GM23248 (cell line): Measurements from ENCODE around the gene PCSK4. TPM values are rescaled to one million over a fixed set of nuclear protein-coding genes. Genes with fewer than 3 reads are reported as not detected.
A peak's percentile ranks its signal among the peaks of the same experiment; 100 is the strongest.

ENCODE experiments used
- DNase-seq: peaks from one replicate; pipeline ENCODE4 v3.0.0-alpha.2; 2015
- H2AFZ ChIP-seq: fragments of 200-600 bp; sonication (generic); 2 replicates; pipeline ENCODE4 v1.6.1; 2016; ENCODE audit warnings: antibody characterized with exemption
- H3F3A ChIP-seq: fragments of 200-600 bp; sonication (generic); 2 replicates; pipeline ENCODE4 v1.6.1; 2016; ENCODE audit warnings: mild to moderate bottlenecking, antibody characterized with exemption, mixed run types; ENCODE audit not compliant: insufficient read depth
- H3K27ac ChIP-seq: fragments of 200-600 bp; sonication (generic); 2 replicates; pipeline ENCODE4 v1.5.1; 2016; ENCODE audit warnings: mild to moderate bottlenecking
- H3K27me3 ChIP-seq: fragments of 200-600 bp; sonication (generic); replicated peaks from 2 replicates; pipeline ENCODE4 v1.6.1; 2016; ENCODE audit warnings: mild to moderate bottlenecking; ENCODE audit not compliant: insufficient read depth
- H3K36me3 ChIP-seq: fragments of 200-600 bp; sonication (generic); 2 replicates; pipeline ENCODE4 v1.6.1; 2016; ENCODE audit warnings: low read depth, mild to moderate bottlenecking
- H3K4me1 ChIP-seq: fragments of 200-600 bp; sonication (generic); 2 replicates; pipeline ENCODE4 v1.6.1; 2016; ENCODE audit warnings: mild to moderate bottlenecking; ENCODE audit not compliant: insufficient read depth
- H3K4me2 ChIP-seq: fragments of 200-600 bp; sonication (generic); one replicate; pipeline ENCODE4 v1.6.1; 2016; ENCODE audit warnings: mild to moderate bottlenecking; ENCODE audit not compliant: unreplicated experiment
- H3K4me3 ChIP-seq: fragments of 200-600 bp; sonication (generic); 2 replicates; pipeline ENCODE4 v1.5.1; 2016; ENCODE audit warnings: mild to moderate bottlenecking
- H3K79me2 ChIP-seq: fragments of 200-600 bp; sonication (generic); 2 replicates; pipeline ENCODE4 v1.6.1; 2016; ENCODE audit warnings: mild to moderate bottlenecking; ENCODE audit not compliant: insufficient read depth
- H3K9ac ChIP-seq: fragments of 200-600 bp; sonication (generic); 2 replicates; pipeline ENCODE4 v1.6.1; 2016; ENCODE audit warnings: mild to moderate bottlenecking
- H3K9me2 ChIP-seq: fragments of 200-600 bp; sonication (generic); 2 replicates; pipeline ENCODE4 v1.6.1; 2016; ENCODE audit warnings: mixed run types, mild to moderate bottlenecking, moderate library complexity; ENCODE audit not compliant: insufficient read depth
- H3K9me3 ChIP-seq: fragments of 200-600 bp; sonication (generic); one replicate; pipeline ENCODE4 v1.6.1; 2017; ENCODE audit warnings: low read depth
- H4K20me1 ChIP-seq: fragments of 200-600 bp; sonication (generic); 2 replicates; pipeline ENCODE4 v1.6.0; 2016; ENCODE audit not compliant: insufficient read depth
- EZH2 ChIP-seq: fragments of 200-600 bp; sonication (generic); IDR thresholded peaks from 2 replicates; pipeline ENCODE4 v1.6.1; 2018; ENCODE audit warnings: antibody characterized with exemption, mild to moderate bottlenecking; ENCODE audit not compliant: insufficient read depth, poor library complexity, severe bottlenecking
- EZH2phosphoT487 ChIP-seq: fragments of 200-600 bp; sonication (generic); IDR thresholded peaks from 2 replicates; pipeline ENCODE4 v1.6.1; 2018; ENCODE audit warnings: antibody characterized with exemption, moderate library complexity, mild to moderate bottlenecking, low read depth; ENCODE audit not compliant: insufficient read depth
- WGBS, 2 experiments: methylation state at CpG; one replicate each; pipeline ENCODE4 v1.1.6; 2015 to 2017; ENCODE audit warnings: low lambda C conversion rate in 2 of 2, low coverage in 1 of 2; ENCODE audit errors: missing lambda C conversion rate in 2 of 2; 5-methylcytosine and 5-hydroxymethylcytosine counted together
- in situ Hi-C: fragments of 300-500 bp; cut with MboI; formaldehyde crosslinking; loops from 2 replicates; pipeline ENCODE4 v1.15.0; 2020
- polyA plus RNA-seq: library from polyadenylated mRNA; unstranded; fragments of >200 nt; fragmentation: Nextera tagmentation; extraction: Ambion mirVana; gene quantifications from 2 replicates; pipeline ENCODE4 v1.2.1, GENCODE V29; 2016
- total RNA-seq: library from RNA; depleted of rRNA; stranded (reverse); fragments of >200 nt; shearing (Covaris generic); gene quantifications from 2 replicates; pipeline ENCODE4 v1.2.3, GENCODE V29; 2014

PCSK4 gene
- total and polyA plus RNA-seq, 2 experiments from 2014 or later: 0.28 to 0.76 TPM

- Histone ChIP-seq H3K27ac (peak overlapping the region; percentile 90), H3K9me3 (no peaks in the 10 kb centered on the region), H3K4me3 (peak overlapping the region; percentile 97), H3K4me1 (0 out of 2 replicates have a peak, but pooled peaks cover 5% of the 10 kb centered on the region), H3K9ac (peak overlapping the region; percentile 99), H2AFZ (no peak overlapping the region), H3K9me2 (no peaks in the 10 kb centered on the region), H3K4me2 (peak overlapping the region; percentile 86), H3K36me3 (peaks cover 38% of the 10 kb centered on the region), H3K27me3 (no peaks in the 10 kb centered on the region), H3K79me2 (peaks cover 46% of the 10 kb centered on the region), H4K20me1 (peaks cover 10% of the 10 kb centered on the region; the same call in 1 of the 2 replicates), H3F3A (peaks cover 49% of the 10 kb centered on the region)
- TF ChIP-seq EZH2 (no peak), EZH2phosphoT487 (no peak)
- 1 to 5% methylated on average over 25 to 26 of the region's 26 CpGs for WGBS, 2 experiments
- in situ Hi-C loops: no loop called here
- DNase-seq: peak; percentile 44
Observed at GRCh38 chr19:1438933-1439354, 51.2 kb downstream of the PCSK4 start.

GRCh38 chr19:1438035-1438932 is 51.9 kb downstream of the PCSK4 start, which contains the start of gene RPS15:
RPS15 (plus strand) TSS chr19:1438396; CDS start chr19:1438426, 30 bp downstream.
- in situ Hi-C loops: no loop called here
- Histone ChIP-seq H3K27ac (peak within 1 kb of the TSS; percentile 90), H3K4me1 (0 out of 2 replicates have a peak, but pooled peaks cover 5% of the 10 kb centered on the region), H3K9me2 (no peaks in the 10 kb centered on the region), H3K9ac (peak within 1 kb of the TSS; percentile 99), H3K79me2 (peaks cover 46% of the 10 kb centered on the region), H3K4me3 (peak within 1 kb of the TSS; percentile 97), H3K4me2 (peak within 1 kb of the TSS; percentile 86), H4K20me1 (peaks cover 10% of the 10 kb centered on the region; the same call in 1 of the 2 replicates), H3F3A (peaks cover 43% of the 10 kb centered on the region), H2AFZ (peak within 1 kb of the TSS; percentile 58), H3K27me3 (no peaks in the 10 kb centered on the region), H3K9me3 (no peaks in the 10 kb centered on the region), H3K36me3 (peaks cover 38% of the 10 kb centered on the region)
- WGBS, 2 experiments: 1% methylated on average over 92 to 99 of the region's 100 CpGs
- peak; percentile 97 for DNase-seq
- TF ChIP-seq EZH2: no peak
- TF ChIP-seq EZH2phosphoT487: no peak

- 54 to 59% methylated on average over 8 of the region's 8 CpGs for WGBS, 2 experiments
- in situ Hi-C loops: no loop called here
Observed at GRCh38 chr19:1437609-1438008, 52.5 kb downstream of the PCSK4 start.

DNA sequence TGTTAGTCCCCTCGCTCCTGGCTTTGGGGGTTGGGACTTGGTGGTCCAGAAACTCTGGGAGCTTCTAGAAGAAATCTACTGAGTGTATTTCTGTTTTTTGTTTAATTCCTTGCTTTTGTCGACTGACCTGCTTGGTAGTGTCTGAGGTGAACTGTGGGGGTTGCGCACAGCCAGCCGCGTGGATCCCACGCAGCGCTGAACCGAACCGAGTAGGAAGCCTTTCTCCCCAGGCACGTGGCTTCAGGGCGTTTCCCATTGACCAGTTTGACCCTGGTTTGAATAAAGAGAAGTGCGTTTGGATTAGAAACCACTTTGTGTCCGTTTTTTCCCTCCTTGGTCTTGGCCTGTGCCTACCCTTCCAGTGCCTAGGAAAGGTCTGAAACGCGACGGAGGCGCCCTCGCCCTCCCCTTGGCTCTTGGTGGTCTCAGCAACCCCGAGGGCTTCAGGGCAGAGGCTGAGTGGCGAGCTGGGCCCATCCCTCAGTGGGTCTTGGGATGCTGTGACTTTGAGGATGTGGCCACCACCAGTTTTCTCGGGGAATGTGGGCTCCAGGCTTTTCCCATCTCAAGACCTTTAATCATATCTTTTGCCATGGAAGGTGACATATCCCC is 54.7 kb downstream of the PCSK4 start:
- H3K27ac ChIP-seq: no peak overlapping the region
- in situ Hi-C loops: no loop called here

More at GRCh38 chr19:1437609-1438008, 52.5 kb downstream of the PCSK4 start:
- H3K27ac ChIP-seq: peak overlapping the region; percentile 51
- no peak for TF ChIP-seq EZH2
- TF ChIP-seq EZH2phosphoT487: no peak
- H3K9me3 ChIP-seq: no peaks in the 10 kb centered on the region
- peak overlapping the region; percentile 12 for H3K4me2 ChIP-seq
- no peaks in the 10 kb centered on the region for H3K27me3 ChIP-seq
- H2AFZ ChIP-seq: peak overlapping the region; percentile 58
- peak overlapping the region; percentile 15 for H3K4me3 ChIP-seq
- H4K20me1 ChIP-seq: peaks cover 10% of the 10 kb centered on the region; the same call in 1 of the 2 replicates
- H3K4me1 ChIP-seq: 0 out of 2 replicates have a peak, but pooled peaks cover 5% of the 10 kb centered on the region
- peaks cover 36% of the 10 kb centered on the region for H3F3A ChIP-seq
- peaks cover 38% of the 10 kb centered on the region for H3K36me3 ChIP-seq
- H3K9ac ChIP-seq: peak overlapping the region; percentile 30; the same call in 1 of the 2 replicates
- peaks cover 46% of the 10 kb centered on the region for H3K79me2 ChIP-seq
- no peaks in the 10 kb centered on the region for H3K9me2 ChIP-seq
- DNase-seq: no peak

More for the DNA sequence above, 54.7 kb downstream of the PCSK4 start:
- no peaks in the 10 kb centered on the region for H3K9me3 ChIP-seq
- H3K9ac ChIP-seq: no peak overlapping the region
- H3K36me3 ChIP-seq: peaks cover 19% of the 10 kb centered on the region
- WGBS, 2 experiments: 89 to 90% methylated on average over 20 to 21 of the region's 21 CpGs
- H3K4me1 ChIP-seq: 0 out of 2 replicates have a peak, but pooled peaks cover 5% of the 10 kb centered on the region
- no peak overlapping the region for H3K4me2 ChIP-seq
- H3K79me2 ChIP-seq: peaks cover 43% of the 10 kb centered on the region
- no peaks in the 10 kb centered on the region for H3K9me2 ChIP-seq
- no peak overlapping the region for H2AFZ ChIP-seq
- DNase-seq: no peak
- H3K27me3 ChIP-seq: no peaks in the 10 kb centered on the region
- peaks cover 19% of the 10 kb centered on the region for H3F3A ChIP-seq
- TF ChIP-seq EZH2phosphoT487 (no peak), EZH2 (no peak)
- peaks cover 3% of the 10 kb centered on the region; the same call in 1 of the 2 replicates for H4K20me1 ChIP-seq
- H3K4me3 ChIP-seq: no peak overlapping the region
